HFF-Myc (cell line): ENCODE data around the gene WHRN.

Experiments
- DNase-seq: peaks from one replicate; pipeline ENCODE4 v3.0.0-alpha.2; 2011; ENCODE audit warnings: low read depth; ENCODE audit errors: extremely low read depth
- H3K4me3 ChIP-seq: replicated peaks from 2 replicates; pipeline ENCODE4 v1.5.1; 2011; ENCODE audit warnings: low read depth, mild to moderate bottlenecking, control low read depth, low read length
- CTCF ChIP-seq: IDR thresholded peaks from 2 replicates; pipeline ENCODE4 v1.5.1; 2012; ENCODE audit warnings: mild to moderate bottlenecking, low read depth, low read length, control low read depth; ENCODE audit errors: missing control alignments

Gene WHRN

GRCh38 chr9:114480746-114481435 is 24.4 kb downstream of the WHRN start:
- TF ChIP-seq CTCF: no peak
- no peak for DNase-seq
- H3K4me3 ChIP-seq: no peak overlapping the region

DNA sequence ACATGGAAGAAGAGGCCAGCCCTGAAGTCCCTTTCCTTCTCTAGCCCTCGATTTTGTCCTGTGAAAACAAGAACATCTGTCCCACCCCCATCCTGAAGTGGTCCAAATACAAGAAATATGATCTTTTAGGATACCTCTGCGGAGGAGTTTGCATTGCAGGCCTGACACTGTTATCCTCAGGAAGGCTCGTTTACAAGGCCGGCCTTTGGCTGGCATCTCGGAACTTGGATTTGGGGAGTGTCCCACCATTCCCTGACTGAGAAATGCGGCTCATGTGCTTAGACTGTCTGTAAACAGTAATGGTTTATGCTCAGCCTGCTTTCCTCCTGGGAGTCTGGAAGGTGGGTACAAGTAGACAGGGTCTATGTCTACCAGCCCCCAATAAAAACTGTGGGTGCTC is 26.4 kb downstream of the WHRN start:
- no peak overlapping the region for H3K4me3 ChIP-seq
- DNase-seq: no peak
- no peak for TF ChIP-seq CTCF

GRCh38 chr9:114478459-114478858 is 26.8 kb downstream of the WHRN start:
- no peak overlapping the region for H3K4me3 ChIP-seq
- TF ChIP-seq CTCF: no peak
- DNase-seq: no peak

GRCh38 chr9:114477642-114478041 is 27.6 kb downstream of the WHRN start:
- no peak overlapping the region for H3K4me3 ChIP-seq

DNA sequence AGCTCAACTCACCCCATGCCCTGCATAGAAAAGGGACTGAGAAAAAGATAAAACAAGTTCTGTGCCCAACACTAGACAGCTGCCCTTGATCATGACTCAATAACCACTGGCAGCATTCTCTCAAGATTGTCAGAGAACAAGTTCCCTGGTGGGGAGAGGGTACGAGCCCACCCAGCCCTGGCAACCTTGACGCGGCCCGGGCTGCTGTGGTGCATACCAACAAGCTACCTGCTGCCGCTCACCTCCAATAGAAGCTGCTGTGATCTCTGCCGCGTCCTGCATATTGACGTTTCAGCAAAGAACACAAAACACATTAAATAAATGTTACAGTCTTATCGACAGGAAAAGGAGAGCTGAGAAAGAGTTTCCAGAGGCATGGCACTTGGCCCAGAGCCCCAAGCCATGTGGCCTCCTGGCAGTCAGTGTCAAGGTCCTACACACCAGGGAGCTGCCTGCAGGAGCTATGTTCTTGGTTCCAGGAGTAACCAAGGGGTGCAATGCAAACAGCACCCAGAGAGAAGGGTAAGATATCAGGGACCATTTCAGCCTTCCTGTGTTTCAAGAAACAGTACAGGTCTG is 28.3 kb downstream of the WHRN start:
- DNase-seq: no peak
- TF ChIP-seq CTCF: no peak
- no peak overlapping the region for H3K4me3 ChIP-seq

More at GRCh38 chr9:114477642-114478041, 27.6 kb downstream of the WHRN start:
- TF ChIP-seq CTCF: no peak
- DNase-seq: no peak

DNA sequence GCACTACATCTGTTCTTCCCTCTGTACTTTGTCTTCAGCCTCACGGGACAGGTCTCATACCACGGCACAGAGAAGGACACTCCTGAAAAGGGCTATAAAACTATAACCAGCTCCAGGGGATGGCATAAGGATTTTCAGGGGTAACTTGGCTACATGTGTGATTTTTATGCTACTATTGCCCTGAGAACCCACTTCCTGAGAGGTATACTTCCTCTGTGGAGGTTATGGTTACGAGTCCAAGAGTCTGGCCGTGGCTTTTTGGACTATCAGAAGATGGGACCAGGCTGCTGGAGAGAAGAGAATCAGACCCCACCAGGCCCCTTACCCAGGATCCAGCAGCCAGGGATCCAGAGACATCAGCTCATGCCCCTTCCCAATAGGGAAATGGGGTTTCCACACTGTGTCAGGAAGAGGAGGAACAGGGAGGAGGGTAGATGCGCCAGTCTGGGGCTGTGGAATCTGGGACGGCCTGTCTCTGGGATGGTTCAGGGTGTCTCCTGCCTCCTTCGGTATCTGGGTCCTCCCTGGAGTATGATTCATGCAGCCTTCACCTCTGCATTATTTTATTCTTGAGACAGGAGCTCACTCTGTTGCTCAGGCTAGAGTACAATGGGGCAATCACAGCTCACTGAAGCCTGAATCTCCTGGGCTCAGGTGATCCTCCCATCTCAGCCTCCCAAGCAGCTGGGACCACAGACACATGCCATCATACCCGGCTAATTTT is 29.7 kb downstream of the WHRN start:
- DNase-seq: no peak
- no peak for TF ChIP-seq CTCF
- H3K4me3 ChIP-seq: no peak overlapping the region
